Measurements from ENCODE around the gene PTGS2. TPM values are rescaled to one million over a fixed set of nuclear protein-coding genes. Genes with fewer than 3 reads are reported as not detected.
A peak's percentile ranks its signal among the peaks of the same experiment; 100 is the strongest.

PTGS2 gene
- polyA plus RNA-seq, 1 of the 3 experiments (the other 2 are of a cell fraction), result 6.3 TPM

- TF ChIP-seq MAX (IDR thresholded peaks at IDR 0.05; ENCODE audit: low read depth) (no peak), TEAD4 (IDR thresholded peaks at IDR 0.05; ENCODE audit: borderline replicate concordance, insufficient read depth) (no peak), EZH2phosphoT487 (IDR thresholded peaks at IDR 0.05; ENCODE audit: borderline replicate concordance, low read depth) (no peak), IRF3 (IDR thresholded peaks at IDR 0.05; ENCODE audit: low read depth, low read length) (no peak), TCF12 (IDR thresholded peaks at IDR 0.05) (no peak)
Measured at GRCh38 chr1:186627019-186627418, 53.2 kb downstream of the PTGS2 start (continued).

GRCh38 chr1:186626356-186626932 is 53.8 kb downstream of the PTGS2 start:
- ChIA-PET POLR2A (no interaction called here), CTCF (no interaction called here)
- H3K9me3 ChIP-seq, result no peaks in the 10 kb centered on the region
- no peaks in the 10 kb centered on the region for H4K20me1 ChIP-seq (ENCODE audit: insufficient read depth)
- no peaks in the 10 kb centered on the region for H3K27me3 ChIP-seq (ENCODE audit: insufficient read depth)
- no peaks in the 10 kb centered on the region for H3K36me3 ChIP-seq (replicated peaks in 1 of 2; ENCODE audit: control insufficient read depth in 1 of 2, insufficient read depth in 2 of 2, low read length in 1 of 2)
- peak overlapping the region in 1 of 2 experiments; percentile 3; a peak in 1 of 4 replicates for H3K27ac ChIP-seq (ENCODE audit: low read depth in 2 of 2, low read length in 1 of 2)
- H3K79me2 ChIP-seq (ENCODE audit: insufficient read depth), result no peaks in the 10 kb centered on the region
- no peaks in the 10 kb centered on the region for H3F3A ChIP-seq (replicated peaks; ENCODE audit: insufficient read depth)
- no peak for DNase-seq
- H3K4me2 ChIP-seq, result peak overlapping the region; percentile 20; the same call in 1 of the 2 replicates
- H2AFZ ChIP-seq (ENCODE audit: low read depth), result peak overlapping the region; percentile 83
- H3K4me3 ChIP-seq (ENCODE audit: low read depth in 2 of 2, low read length in 1 of 2), result no peak overlapping the region
- no peak overlapping the region for H3K9ac ChIP-seq
- 47% methylated on average over 3 of the region's 3 CpGs for WGBS (ENCODE audit: low lambda C conversion rate)
- H3K4me1 ChIP-seq (ENCODE audit: control insufficient read depth in 1 of 2, insufficient read depth in 2 of 2, low read depth in 1 of 2, low read length in 1 of 2), result no peaks in the 10 kb centered on the region; a peak in 2 of 4 replicates
- no peaks in the 10 kb centered on the region for H3K9me2 ChIP-seq
- TF ChIP-seq YY1 (IDR thresholded peaks at IDR 0.05; ENCODE audit: low read depth), result no peak
- no peak for TF ChIP-seq ZBTB33 (IDR thresholded peaks at IDR 0.05; ENCODE audit: borderline replicate concordance, low read depth)
- no peak for TF ChIP-seq RFX5 (IDR thresholded peaks at IDR 0.05; ENCODE audit: low read length)
- TF ChIP-seq TCF12 (IDR thresholded peaks at IDR 0.05), result no peak
- TF ChIP-seq MEF2A (IDR thresholded peaks at IDR 0.05; ENCODE audit: borderline replicate concordance, low read depth), result no peak
- no peak for TF ChIP-seq MAX (IDR thresholded peaks at IDR 0.05; ENCODE audit: low read depth)
- TF ChIP-seq RCOR1 (IDR thresholded peaks at IDR 0.05; ENCODE audit: low read length), result no peak
- TF ChIP-seq RXRA (IDR thresholded peaks at IDR 0.05; ENCODE audit: borderline replicate concordance, low read depth), result no peak
- TF ChIP-seq NFIC (IDR thresholded peaks at IDR 0.05; ENCODE audit: borderline replicate concordance), result no peak
- no peak for TF ChIP-seq JUND (IDR thresholded peaks at IDR 0.05)
- no peak for TF ChIP-seq GABPA (IDR thresholded peaks at IDR 0.05; ENCODE audit: low read depth)
- TF ChIP-seq GATA2 (CRISPR knock-in tag; IDR thresholded peaks at IDR 0.05), result no peak
- TF ChIP-seq CHD2 (IDR thresholded peaks at IDR 0.05; ENCODE audit: low read length, partially characterized antibody), result no peak
- TF ChIP-seq NRF1 (IDR thresholded peaks at IDR 0.05; ENCODE audit: low read depth, low read length), result no peak
- no peak for TF ChIP-seq CTCF (IDR thresholded peaks at IDR 0.05)
- no peak for TF ChIP-seq SIN3A (IDR thresholded peaks at IDR 0.05; ENCODE audit: borderline replicate concordance, low read depth, low read length)
- no peak for TF ChIP-seq POLR2AphosphoS5 (IDR thresholded peaks at IDR 0.05; ENCODE audit: low read depth, low read length)
- no peak for TF ChIP-seq IRF3 (IDR thresholded peaks at IDR 0.05; ENCODE audit: low read depth, low read length)
- no peak for TF ChIP-seq REST (IDR thresholded peaks at IDR 0.05; ENCODE audit: low read depth, low read length)

All from SK-N-SH (cell line).